GM19395 (cell line): ENCODE measurements around the gene ASB4.
A peak's percentile ranks its signal among the peaks of the same experiment; 100 is the strongest.
"Not testable (repeated sequence)": the region's sequence is repeated elsewhere in the genome, so short reads cannot be mapped to it uniquely, and the experiment has no call there.

Experiments used
- ATAC-seq: cut with Tn5 transposase; IDR thresholded peaks from one replicate; pipeline ENCODE4 v1.9.1; 2021; ENCODE audit warnings: mild to moderate bottlenecking, moderate library complexity; ENCODE audit not compliant: unreplicated experiment

The ASB4 gene, protein sequence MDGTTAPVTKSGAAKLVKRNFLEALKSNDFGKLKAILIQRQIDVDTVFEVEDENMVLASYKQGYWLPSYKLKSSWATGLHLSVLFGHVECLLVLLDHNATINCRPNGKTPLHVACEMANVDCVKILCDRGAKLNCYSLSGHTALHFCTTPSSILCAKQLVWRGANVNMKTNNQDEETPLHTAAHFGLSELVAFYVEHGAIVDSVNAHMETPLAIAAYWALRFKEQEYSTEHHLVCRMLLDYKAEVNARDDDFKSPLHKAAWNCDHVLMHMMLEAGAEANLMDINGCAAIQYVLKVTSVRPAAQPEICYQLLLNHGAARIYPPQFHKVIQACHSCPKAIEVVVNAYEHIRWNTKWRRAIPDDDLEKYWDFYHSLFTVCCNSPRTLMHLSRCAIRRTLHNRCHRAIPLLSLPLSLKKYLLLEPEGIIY

GRCh38 chr7:95485391-95486123 lies at the start of gene ASB4:
Gene ASB4 (plus strand): TSS chr7:95485943. CDS start chr7:95485972, 29 bp downstream.
- ATAC-seq = no peak

DNA sequence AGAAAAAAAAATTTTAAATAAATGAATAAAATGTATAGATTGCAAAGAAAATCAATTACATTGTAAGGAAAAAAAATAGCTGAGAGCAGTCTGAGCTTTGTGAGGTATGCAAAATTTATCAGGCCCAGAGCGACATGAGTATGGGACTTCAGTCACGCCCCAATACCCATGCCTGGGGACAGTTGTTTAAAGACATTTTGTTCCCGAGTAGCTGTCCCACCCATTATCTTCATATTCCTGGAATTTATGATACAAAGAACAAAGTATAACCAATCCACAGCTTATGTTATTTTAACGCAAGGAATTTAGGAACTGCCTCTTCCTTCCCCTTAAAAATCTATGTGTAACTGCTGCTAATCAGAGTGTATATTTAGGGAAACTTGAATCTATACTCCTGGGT lies 49.3 kb upstream of the ASB4 start:
- no peak for ATAC-seq

GRCh38 chr7:95440394-95441038 lies 45.2 kb upstream of the ASB4 start:
- ATAC-seq = no peak

DNA sequence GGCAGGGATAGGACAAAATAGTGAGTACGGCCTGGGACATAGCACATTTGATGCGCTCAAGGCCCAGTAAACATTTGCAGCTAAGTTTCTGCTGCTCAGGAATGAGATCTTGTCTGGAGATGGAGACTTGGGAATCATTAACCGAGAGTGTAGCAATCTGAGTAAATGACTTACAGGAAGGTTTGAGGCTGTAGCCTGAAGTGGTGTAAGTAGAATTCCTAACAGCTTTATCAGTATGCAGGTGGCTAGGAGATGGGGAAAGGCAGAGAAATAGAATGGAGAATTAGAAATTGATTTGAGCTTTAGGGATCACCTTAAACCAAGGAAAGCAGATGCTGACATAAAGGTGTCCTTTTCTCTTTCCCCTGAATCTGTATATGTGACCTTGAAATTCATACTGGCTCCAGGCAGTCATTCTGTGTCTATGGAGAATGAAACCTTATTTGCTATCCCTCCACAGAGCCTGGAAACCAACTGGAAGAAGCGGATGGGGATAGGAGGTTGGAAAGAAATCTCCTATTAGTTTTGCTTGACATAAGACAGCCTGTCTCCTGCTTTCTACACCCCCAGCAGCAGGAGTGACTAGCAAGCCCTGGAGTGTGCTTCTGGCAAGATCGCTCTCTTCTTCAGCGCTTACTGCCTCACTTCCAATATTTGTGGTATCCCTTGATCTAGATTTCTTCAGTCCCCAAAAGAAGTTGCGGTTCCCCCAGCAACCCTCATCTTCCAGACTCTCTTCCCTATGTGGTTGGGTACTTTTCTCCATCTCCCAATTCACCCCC lies 44.5 kb upstream of the ASB4 start:
- ATAC-seq = no peak

DNA sequence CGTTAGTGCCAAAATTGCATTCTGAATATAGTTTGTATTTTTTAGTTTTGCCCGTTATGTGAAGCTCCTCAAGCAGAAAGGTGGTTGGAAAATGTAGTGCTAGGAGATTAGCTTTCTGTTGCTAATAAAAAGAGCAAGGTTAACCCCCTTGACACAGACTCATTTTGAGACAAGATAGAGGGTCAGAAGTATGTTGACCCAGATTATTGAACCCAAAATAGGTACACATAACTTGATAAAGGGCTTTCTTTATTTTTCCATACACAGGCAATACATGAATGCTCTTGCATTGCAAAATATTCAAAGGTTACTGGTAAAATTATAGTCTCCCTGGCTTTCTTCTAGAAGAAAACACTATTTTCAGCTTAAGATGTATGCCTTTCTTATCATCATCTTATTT lies 40.9 kb upstream of the ASB4 start:
- no peak for ATAC-seq

- ATAC-seq = no peak
Observed at GRCh38 chr7:95446618-95447017, 39.1 kb upstream of the ASB4 start.

GRCh38 chr7:95454438-95455045 lies 31.2 kb upstream of the ASB4 start:
- ATAC-seq = no peak

GRCh38 chr7:95457947-95458346 lies 27.8 kb upstream of the ASB4 start:
- ATAC-seq = no peak

DNA sequence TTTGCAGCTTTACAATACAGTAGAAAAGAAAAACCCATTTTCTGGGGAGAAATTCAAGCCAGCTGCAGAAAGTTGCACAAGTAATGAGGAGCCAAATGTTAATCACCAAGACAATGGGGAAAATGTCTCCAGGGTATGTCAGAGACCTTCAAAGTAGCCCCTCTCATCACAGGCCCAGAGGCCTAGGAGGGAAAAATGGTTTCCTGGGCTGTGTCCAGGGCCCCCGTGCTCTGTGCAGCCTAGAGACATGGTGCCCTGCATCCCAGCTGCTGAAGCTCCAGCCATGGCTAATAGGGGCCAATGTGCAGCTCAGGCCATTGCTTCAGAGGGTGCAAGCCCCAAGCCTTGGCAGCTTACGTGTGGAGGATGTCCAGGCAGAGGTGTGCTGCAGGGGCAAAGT lies 25.1 kb upstream of the ASB4 start:
- not testable (repeated sequence) for ATAC-seq

DNA sequence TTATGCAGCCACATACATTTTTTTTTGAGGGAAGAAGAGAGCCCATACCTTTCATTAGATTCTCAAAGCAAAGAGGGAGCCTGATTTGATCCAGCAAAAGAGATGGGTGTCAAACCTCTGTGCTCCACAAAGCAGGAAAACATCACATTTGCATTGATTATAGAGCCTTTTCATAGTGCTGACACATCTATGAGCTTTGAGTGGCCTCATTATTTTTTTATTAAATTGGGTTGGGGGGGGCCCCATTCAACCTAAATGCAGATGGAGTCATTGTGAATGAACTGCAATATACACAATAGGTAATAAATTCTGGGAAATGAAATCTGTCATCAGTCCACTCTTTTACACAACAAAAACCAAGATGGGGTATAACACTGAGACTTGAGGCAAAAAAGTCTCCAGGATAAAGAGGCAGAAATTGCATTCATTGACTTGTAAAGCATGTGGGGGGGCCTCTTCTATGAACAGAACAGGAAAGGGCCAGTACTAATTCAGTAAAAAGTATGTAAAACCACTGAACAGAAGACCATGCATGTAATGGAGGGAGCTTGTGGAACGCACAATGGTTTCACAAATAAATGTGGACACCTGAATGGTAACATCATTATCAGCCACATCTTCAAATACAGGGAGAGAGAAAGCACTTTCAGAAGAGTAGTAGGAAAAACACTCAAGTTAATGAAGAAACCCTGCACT lies 17.7 kb upstream of the ASB4 start:
- no peak for ATAC-seq

GRCh38 chr7:95469187-95469586 lies 16.6 kb upstream of the ASB4 start:
- ATAC-seq = no peak

DNA sequence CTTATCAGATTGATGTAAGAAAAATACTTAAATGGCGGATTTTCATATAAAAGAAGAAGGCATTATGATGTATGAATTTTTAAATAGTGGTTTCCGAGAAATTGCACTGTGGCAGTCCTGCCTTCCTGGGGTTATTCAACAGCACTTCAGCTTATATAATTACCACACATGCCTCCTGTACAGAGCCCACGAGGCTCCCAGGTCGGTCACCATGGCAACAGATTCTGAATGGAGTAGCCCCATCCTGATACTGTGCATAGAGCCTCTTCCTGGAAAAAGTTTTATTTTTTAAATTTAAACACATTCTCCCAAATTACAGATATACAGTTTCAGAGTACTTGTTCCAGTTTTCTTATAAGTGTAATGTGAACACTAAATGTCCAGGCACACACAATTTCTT lies 15.9 kb upstream of the ASB4 start:
- ATAC-seq = no peak

GRCh38 chr7:95470452-95470851 lies 15.3 kb upstream of the ASB4 start:
- peak; percentile 99 for ATAC-seq

- ATAC-seq = no peak
Observed at GRCh38 chr7:95471071-95471470, 14.7 kb upstream of the ASB4 start.

DNA sequence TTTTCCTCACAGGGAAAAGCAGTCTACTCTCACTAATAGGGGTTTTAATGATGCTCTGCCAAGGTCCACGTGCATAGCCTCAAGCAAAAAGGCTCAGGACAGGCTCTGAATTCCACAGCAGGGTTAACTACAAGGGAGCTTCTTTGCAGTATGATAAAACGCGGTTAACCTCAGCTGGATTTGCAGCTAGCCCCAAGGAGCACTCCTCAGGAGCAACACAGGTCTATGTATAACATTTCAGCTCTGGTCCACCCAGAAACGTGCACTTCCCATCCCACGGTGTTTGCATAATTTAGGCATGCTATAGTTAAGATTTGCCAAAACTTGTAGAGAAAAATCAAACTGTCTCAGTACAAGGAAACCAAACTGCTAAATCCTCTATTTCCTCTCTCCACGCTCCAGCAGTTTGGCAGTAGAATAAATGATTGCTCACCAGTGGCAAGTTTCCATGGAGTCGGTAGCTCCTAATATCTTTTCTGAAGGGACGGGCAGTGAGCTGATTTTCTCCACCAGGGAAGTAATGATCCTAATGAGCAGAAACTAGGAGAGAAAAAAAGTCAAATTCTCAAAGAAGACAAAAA lies 13.1 kb upstream of the ASB4 start:
- ATAC-seq = no peak

- ATAC-seq = no peak
Observed at GRCh38 chr7:95473276-95473985, 12.3 kb upstream of the ASB4 start.

- no peak for ATAC-seq
Observed at GRCh38 chr7:95476072-95476847, 9.5 kb upstream of the ASB4 start.

DNA sequence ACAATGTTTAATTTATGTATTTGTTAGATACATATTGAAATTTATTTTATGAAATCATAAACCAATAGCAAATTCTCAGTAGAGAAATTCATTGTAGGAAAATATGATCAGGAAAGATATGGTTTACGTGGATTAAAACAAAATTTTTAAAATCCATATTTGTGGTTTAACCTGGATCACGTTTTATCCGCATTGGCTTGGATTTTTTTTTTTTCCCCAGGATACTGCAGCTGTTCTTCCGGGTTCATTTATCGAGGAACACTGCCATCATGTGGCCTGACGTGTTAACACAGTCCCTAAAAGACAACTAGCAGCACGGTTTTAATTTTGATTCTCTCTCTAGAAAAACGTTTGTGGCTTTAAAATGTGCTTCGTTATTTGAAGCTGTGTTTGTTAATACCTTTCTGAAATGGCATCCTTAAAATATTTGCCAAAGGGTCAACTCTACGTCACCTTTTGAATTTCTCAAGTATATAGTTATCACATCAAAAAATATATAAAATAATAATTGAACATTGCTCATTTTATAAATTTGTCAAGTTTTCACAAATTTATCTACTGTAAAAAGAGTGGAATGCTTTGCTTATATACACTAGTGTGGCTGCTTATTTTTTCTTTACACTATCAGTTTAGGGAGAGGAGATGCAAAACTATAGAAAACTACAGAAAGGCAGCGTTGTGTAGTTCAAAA lies 8.7 kb upstream of the ASB4 start:
- ATAC-seq = peak; percentile 75
